Upper lobe of left lung (tissue), 6 donors: Measurements from ENCODE around the gene SLC30A7. TPM values are rescaled to one million over a fixed set of nuclear protein-coding genes. Genes with fewer than 3 reads are reported as not detected.

Experiments
- ATAC-seq, 2 donors: fragments of 200-7000 bp; cut with Tn5 transposase; one replicate each; pipeline ENCODE4 v1.9.1; 2022; ENCODE audit warnings: mild to moderate bottlenecking in 2 of 2, moderate library complexity in 2 of 2; ENCODE audit not compliant: low FRiP score in 2 of 2
- DNase-seq, 2 donors: peaks; one replicate each; pipeline ENCODE4 v3.0.0-alpha.2; 2019 to 2020
- H3K27ac ChIP-seq, 4 donors: fragments of 200-600 bp; sonication (generic); one replicate each; pipeline ENCODE4 v1.5.1; 2016 to 2019
- H3K27me3 ChIP-seq, 4 donors: fragments of 200-600 bp; sonication (generic); one replicate each; pipeline ENCODE4 v1.5.1; 2017 to 2019
- H3K36me3 ChIP-seq, 4 donors: fragments of 200-600 bp; sonication (generic); one replicate each; pipeline ENCODE4 v1.5.1; 2016 to 2019
- H3K4me1 ChIP-seq, 4 donors: fragments of 200-600 bp; sonication (generic); one replicate each; pipeline ENCODE4 v1.5.1; 2018 to 2019
- H3K4me3 ChIP-seq, 4 donors: fragments of 200-600 bp; sonication (generic); one replicate each; pipeline ENCODE4 v1.5.1; 2017 to 2019; ENCODE audit warnings: mild to moderate bottlenecking in 2 of 4, moderate library complexity in 1 of 4
- H3K9me3 ChIP-seq, 4 donors: fragments of 200-600 bp; sonication (generic); one replicate each; pipeline ENCODE4 v1.5.1; 2018 to 2019
- CTCF ChIP-seq, 6 experiments: fragments of 450-650 bp in 4 of 6; fragments of 200-600 bp in 2 of 6; sonication (generic) in 2 of 6; IDR thresholded peaks; one replicate each; pipeline ENCODE4 v1.5.1; 2016 to 2019; ENCODE audit warnings: antibody characterized with exemption in 6 of 6
- EP300 ChIP-seq, 4 donors: sonication (generic); formaldehyde crosslinking; IDR thresholded peaks; one replicate each; pipeline ENCODE4 v1.5.1; 2017; ENCODE audit warnings: antibody characterized with exemption in 4 of 4, control low read depth in 2 of 4
- POLR2A ChIP-seq, 4 donors: fragments of 450-650 bp; IDR thresholded peaks; one replicate each; pipeline ENCODE4 v1.5.1; 2016 to 2017; ENCODE audit warnings: antibody characterized with exemption in 4 of 4, mild to moderate bottlenecking in 2 of 4
- POLR2AphosphoS5 ChIP-seq, 2 donors: sonication (generic); formaldehyde crosslinking; IDR thresholded peaks; one replicate each; pipeline ENCODE4 v1.5.1; 2017; ENCODE audit warnings: antibody characterized with exemption in 2 of 2
- WGBS, 2 donors: methylation state at CpG; one replicate each; pipeline ENCODE4 v1.1.5; 2017 to 2018; 5-methylcytosine and 5-hydroxymethylcytosine counted together
- total RNA-seq, 6 donors: library from RNA; depleted of rRNA in 4 of 6; stranded (reverse); fragments of >200 nt in 4 of 6; gene quantifications; one replicate each; pipeline versions ENCODE4 v1.1.0 to v1.2.1, GENCODE V29; 2016 to 2021
- donor health status: DM: no; HTN: no; CAD: no; lungs with moderate emphysema.
- donor health status: DM: no; HTN: yes; CAD: no; lungs with severe emphysema.

SLC30A7 gene
- total RNA-seq, 6 donors from 2014 or later = 8.4 to 34.5 (median 26.4) TPM

- H3K36me3 ChIP-seq = no peaks in the 10 kb centered on the region
- no peaks in the 10 kb centered on the region for H3K27me3 ChIP-seq
- peaks cover 14 to 34% (median 18%) of the 10 kb centered on the region in 4 donors for H3K4me1 ChIP-seq
- WGBS, 2 donors = 34 to 47% methylated on average over 5 of the region's 5 CpGs
- peak overlapping the region; percentile 88 to 93 (median 90) for H3K27ac ChIP-seq
- peak overlapping the region; percentile 73 to 86 (median 80) for H3K4me3 ChIP-seq
- TF ChIP-seq POLR2AphosphoS5 (IDR thresholded peaks at IDR 0.05) = no peak
- no peak for TF ChIP-seq EP300 (IDR thresholded peaks at IDR 0.05)
- TF ChIP-seq CTCF (IDR thresholded peaks at IDR 0.05) = no peak
- no peak for TF ChIP-seq POLR2A (IDR thresholded peaks at IDR 0.05)
- no peak for ATAC-seq
- no peaks in the 10 kb centered on the region for H3K9me3 ChIP-seq
- DNase-seq = no peak
Observed at GRCh38 chr1:101026430-101026788, 130.5 kb downstream of the SLC30A7 start.

- Histone ChIP-seq H3K4me3 (no peak overlapping the region), H3K9me3 (no peaks in the 10 kb centered on the region), H3K27ac (no peak overlapping the region), H3K36me3 (no peaks in the 10 kb centered on the region), H3K27me3 (no peaks in the 10 kb centered on the region), H3K4me1 (peaks cover 14 to 25% (median 18%) of the 10 kb centered on the region in 4 donors)
- TF ChIP-seq CTCF (IDR thresholded peaks at IDR 0.05) = no peak
- TF ChIP-seq POLR2A (IDR thresholded peaks at IDR 0.05) = no peak
- DNase-seq (no peak), ATAC-seq (no peak)
- 91 to 95% methylated on average over 6 of the region's 6 CpGs for WGBS, 2 donors
Observed at GRCh38 chr1:101027194-101027772, 131.4 kb downstream of the SLC30A7 start.

GRCh38 chr1:101028466-101028865 is 132.6 kb downstream of the SLC30A7 start:
- Histone ChIP-seq H3K4me1 (peaks cover 14 to 25% (median 18%) of the 10 kb centered on the region in 4 donors), H3K9me3 (no peaks in the 10 kb centered on the region), H3K36me3 (no peaks in the 10 kb centered on the region), H3K27ac (no peak overlapping the region), H3K27me3 (no peaks in the 10 kb centered on the region), H3K4me3 (no peak overlapping the region)
- 69 to 75% methylated on average over 2 of the region's 2 CpGs for WGBS, 2 donors
- ATAC-seq = no peak
- DNase-seq = no peak
- no peak for TF ChIP-seq CTCF (IDR thresholded peaks at IDR 0.05)
- no peak for TF ChIP-seq POLR2AphosphoS5 (IDR thresholded peaks at IDR 0.05)
- no peak for TF ChIP-seq EP300 (IDR thresholded peaks at IDR 0.05)
- TF ChIP-seq POLR2A (IDR thresholded peaks at IDR 0.05) = no peak

- ATAC-seq = no peak
- DNase-seq = no peak
- peaks cover 14 to 25% (median 18%) of the 10 kb centered on the region in 4 donors for H3K4me1 ChIP-seq
- TF ChIP-seq CTCF (IDR thresholded peaks at IDR 0.05) (no peak), POLR2A (IDR thresholded peaks at IDR 0.05) (no peak), EP300 (IDR thresholded peaks at IDR 0.05) (no peak), POLR2AphosphoS5 (IDR thresholded peaks at IDR 0.05) (no peak)
- H3K36me3 ChIP-seq = no peaks in the 10 kb centered on the region
- no peaks in the 10 kb centered on the region for H3K27me3 ChIP-seq
- no peak overlapping the region for H3K4me3 ChIP-seq
- no peaks in the 10 kb centered on the region for H3K9me3 ChIP-seq
- H3K27ac ChIP-seq = no peak overlapping the region
- WGBS, 2 donors = 88 to 92% methylated on average over 1 of the region's 1 CpG
Observed at GRCh38 chr1:101029184-101029583, 133.3 kb downstream of the SLC30A7 start.

GRCh38 chr1:101030881-101031280 is 135.0 kb downstream of the SLC30A7 start:
- H3K36me3 ChIP-seq = no peaks in the 10 kb centered on the region
- 69 to 86% methylated on average over 4 of the region's 4 CpGs for WGBS, 2 donors
- no peak for ATAC-seq
- no peaks in the 10 kb centered on the region for H3K9me3 ChIP-seq
- H3K27me3 ChIP-seq = no peaks in the 10 kb centered on the region
- TF ChIP-seq POLR2A (IDR thresholded peaks at IDR 0.05) (no peak), CTCF (IDR thresholded peaks at IDR 0.05) (no peak), EP300 (IDR thresholded peaks at IDR 0.05) (no peak), POLR2AphosphoS5 (IDR thresholded peaks at IDR 0.05) (no peak)
- peaks cover 6 to 16% (median 11%) of the 10 kb centered on the region in 4 donors for H3K4me1 ChIP-seq
- H3K27ac ChIP-seq = no peak overlapping the region
- no peak for DNase-seq
- H3K4me3 ChIP-seq = no peak overlapping the region
